OCI-LY7 (cell line): ENCODE data around the gene SLC16A3. TPM values are rescaled to one million over a fixed set of nuclear protein-coding genes. Genes with fewer than 3 reads are reported as not detected.
"Not testable (repeated sequence)": the region's sequence is repeated elsewhere in the genome, so short reads cannot be mapped to it uniquely, and the experiment has no call there.

ENCODE experiments used
- BruUV-seq: library from RNA; stranded (reverse); fragments of 400-500 nt; replicated peaks from 2 replicates; lab custom pipeline; 2021; lab: Mats Ljungman, UMichigan
- CTCF ChIA-PET: fragments of 300-600 bp; sonication (Branson Sonifier 250); formaldehyde crosslinking; loops from one replicate; lab custom pipeline; 2022; ENCODE audit warnings: antibody characterized with exemption; ENCODE audit not compliant: unreplicated experiment; lab: Charles Lee
- POLR2A ChIA-PET: fragments of 300-600 bp; sonication (Branson Sonifier 250); formaldehyde crosslinking; loops from one replicate; lab custom pipeline; 2022; ENCODE audit warnings: antibody characterized with exemption; lab: Charles Lee
- DNase-seq: peaks from one replicate; pipeline ENCODE4 v3.0.0-alpha.2; 2015; ENCODE audit warnings: low spot score
- H2AFZ ChIP-seq: fragments of 200-600 bp; sonication (generic), shearing (Covaris generic); 2 replicates; pipeline ENCODE4 v1.6.1; 2014; ENCODE audit warnings: mild to moderate bottlenecking, antibody characterized with exemption, low read length, moderate library complexity
- H3K27ac ChIP-seq: fragments of 200-600 bp; sonication (generic); 2 replicates; pipeline ENCODE4 v1.5.1; 2014; ENCODE audit warnings: mixed run types, low read depth, mild to moderate bottlenecking, moderate library complexity, low read length, inconsistent platforms; ENCODE audit not compliant: poor library complexity, severe bottlenecking
- H3K36me3 ChIP-seq: fragments of 200-600 bp; sonication (generic); 2 replicates; pipeline ENCODE4 v1.6.1; 2014; ENCODE audit warnings: mild to moderate bottlenecking, antibody characterized with exemption, low read length, moderate library complexity, mixed read lengths; ENCODE audit not compliant: insufficient read depth
- H3K4me1 ChIP-seq: fragments of 200-600 bp; sonication (generic); 2 replicates; pipeline ENCODE4 v1.5.1; 2014; ENCODE audit warnings: mild to moderate bottlenecking, low read length; ENCODE audit not compliant: insufficient read depth, poor library complexity, severe bottlenecking
- H3K4me2 ChIP-seq: fragments of 200-600 bp; sonication (generic); 2 replicates; pipeline ENCODE4 v1.6.1; 2014; ENCODE audit warnings: mild to moderate bottlenecking, low read length
- H3K4me3 ChIP-seq: fragments of 200-600 bp; sonication (generic); 2 replicates; pipeline ENCODE4 v1.5.1; 2014; ENCODE audit warnings: mild to moderate bottlenecking, low read depth, low read length; ENCODE audit not compliant: poor library complexity, severe bottlenecking
- H3K79me2 ChIP-seq: fragments of 200-600 bp; sonication (generic); 2 replicates; pipeline ENCODE4 v1.6.1; 2016; ENCODE audit warnings: low read depth, mild to moderate bottlenecking, low read length, moderate library complexity, mixed read lengths; ENCODE audit not compliant: insufficient read depth
- H3K9me2 ChIP-seq: fragments of 200-600 bp; sonication (generic); 2 replicates; pipeline ENCODE4 v1.6.1; 2016; ENCODE audit warnings: mild to moderate bottlenecking, low read length, mixed read lengths; ENCODE audit not compliant: insufficient read depth
- H3K9me3 ChIP-seq: fragments of 200-600 bp; sonication (generic); 2 replicates; pipeline ENCODE4 v1.6.1; 2014; ENCODE audit warnings: mild to moderate bottlenecking, mixed run types, low read length, mixed read lengths
- H4K20me1 ChIP-seq: fragments of 200-600 bp; sonication (generic); 2 replicates; pipeline ENCODE4 v1.6.1; 2014; ENCODE audit warnings: mild to moderate bottlenecking, antibody characterized with exemption, low read length, moderate library complexity, mixed read lengths; ENCODE audit not compliant: insufficient read depth
- CTCF ChIP-seq: fragments of 200-600 bp; sonication (generic); conservative IDR thresholded peaks from 2 replicates; pipeline ENCODE4 v1.5.1; 2014; ENCODE audit warnings: mild to moderate bottlenecking, antibody characterized with exemption, low read length, moderate library complexity, mixed read lengths
- EZH2phosphoT487 ChIP-seq: fragments of 200-600 bp; sonication (generic); IDR thresholded peaks from 2 replicates; pipeline ENCODE4 v1.6.1; 2018; ENCODE audit warnings: low read depth, borderline replicate concordance, mild to moderate bottlenecking, mixed run types, antibody characterized with exemption, low read length, moderate library complexity, mixed read lengths
- intact Hi-C: fragments of 100-400 bp; cut with micrococcal nuclease; formaldehyde crosslinking; loops from one replicate; pipeline ENCODE4 v1.10.0; 2022; ENCODE audit not compliant: unreplicated experiment
- total RNA-seq, 2 experiments: library from RNA; depleted of rRNA in 1 of 2; stranded (reverse); fragments of >200 nt in 1 of 2; shearing (Covaris generic) in 1 of 2; gene quantifications; 2 replicates each; pipeline ENCODE4 v1.2.3, GENCODE V29; 2014 to 2022

Gene SLC16A3
- total RNA-seq, 2 experiments from 2014 or later, result 21.6 to 55.0 TPM

GRCh38 chr17:82254746-82255145 is 25.9 kb downstream of the SLC16A3 start:
- peaks cover 90% of the 10 kb centered on the region for H3K36me3 ChIP-seq
- H3K79me2 ChIP-seq, H3K4me3 ChIP-seq, intact Hi-C loops, H3K9me2 ChIP-seq, BruUV-seq, H2AFZ ChIP-seq, H3K4me2 ChIP-seq, DNase-seq, POLR2A ChIA-PET, H3K9me3 ChIP-seq, H4K20me1 ChIP-seq, H3K27ac ChIP-seq, H3K4me1 ChIP-seq: not testable (repeated sequence)
- CTCF ChIA-PET, result interaction anchor here (0.6 kb wide), 1 partner anchor 433 kb away, joined by 9 read pairs; no protein-coding TSS in a partner anchor

DNA sequence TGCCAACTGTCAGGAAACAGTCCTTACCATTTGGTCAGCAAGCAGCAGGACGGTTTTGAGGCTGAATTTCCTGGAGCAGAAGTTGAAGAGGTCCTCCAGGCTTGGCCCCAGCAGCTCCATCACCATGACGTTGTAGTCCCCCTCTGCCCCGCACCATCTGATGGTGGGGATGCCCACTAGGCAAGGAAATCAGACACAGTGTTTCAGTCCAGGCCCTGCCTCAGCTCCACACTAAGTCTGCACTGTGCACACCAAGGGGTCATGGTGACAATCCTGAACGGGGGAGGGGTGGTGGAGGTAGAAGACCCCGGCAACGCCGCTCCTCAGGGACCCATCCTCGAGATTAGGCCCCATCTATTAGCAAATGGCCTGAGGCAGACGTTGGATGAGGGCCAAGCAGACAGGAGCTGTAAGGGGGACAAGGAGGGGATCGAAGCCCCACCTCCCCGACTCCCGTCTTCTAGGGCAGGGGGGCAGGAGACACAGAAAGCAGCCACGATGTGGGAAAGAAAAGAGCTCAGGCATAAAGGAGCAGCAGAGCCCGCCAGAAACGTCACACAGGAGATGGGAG is 26.6 kb downstream of the SLC16A3 start:
- Histone ChIP-seq H3K36me3 (peaks cover 90% of the 10 kb centered on the region), H3K4me1 (no peaks in the 10 kb centered on the region), H3K4me3 (no peak overlapping the region), H3K79me2 (peaks cover 10% of the 10 kb centered on the region; the same call in 1 of the 2 replicates), H3K9me3 (no peaks in the 10 kb centered on the region), H2AFZ (no peak overlapping the region), H3K27ac (no peak overlapping the region), H4K20me1 (no peaks in the 10 kb centered on the region), H3K4me2 (no peak overlapping the region), H3K9me2 (no peaks in the 10 kb centered on the region)
- no TSS peak for BruUV-seq
- POLR2A ChIA-PET, result interaction anchor here (0.7 kb wide), 2 partner anchors 30 to 550 kb away, joined by 4 to 5 read pairs; no protein-coding TSS in a partner anchor
- TF ChIP-seq EZH2phosphoT487, result no peak
- TF ChIP-seq CTCF, result no peak
- intact Hi-C loops, result no loop called here
- CTCF ChIA-PET, result no interaction called here
- DNase-seq, result no peak

DNA sequence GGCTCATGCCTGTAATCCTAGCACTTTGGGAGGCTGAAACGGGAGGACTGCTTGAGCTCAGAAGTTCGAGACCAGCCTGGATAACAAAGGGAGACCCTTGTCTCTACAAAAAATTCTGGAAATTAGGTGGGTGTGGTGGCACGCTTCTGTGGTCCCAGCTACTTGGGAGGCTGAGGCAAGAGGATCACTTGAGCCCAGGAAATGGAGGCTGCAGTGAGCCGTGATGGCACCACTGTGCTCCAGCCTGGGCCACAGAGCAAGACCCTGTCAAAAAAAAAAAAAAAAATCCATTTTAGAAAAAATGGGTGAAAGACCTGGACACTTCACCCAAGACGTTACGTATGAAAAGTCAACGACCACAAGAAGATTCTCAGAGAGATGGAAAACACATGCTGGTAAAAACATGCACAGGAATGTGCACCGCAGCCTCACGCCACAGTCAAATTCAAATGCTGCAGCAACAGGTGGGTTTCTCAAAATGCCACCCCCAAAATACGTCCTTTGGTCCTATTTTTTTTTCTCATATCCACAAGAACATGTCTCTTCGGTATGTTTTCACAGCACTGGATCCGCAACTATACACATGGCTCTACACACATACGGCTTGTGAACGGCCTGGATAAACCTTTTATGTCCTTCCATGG is 27.5 kb downstream of the SLC16A3 start:
- Histone ChIP-seq H3K36me3 (peaks cover 90% of the 10 kb centered on the region), H3K4me2 (no peak overlapping the region), H3K9me2 (no peaks in the 10 kb centered on the region), H3K79me2 (peaks cover 10% of the 10 kb centered on the region; the same call in 1 of the 2 replicates), H3K9me3 (peaks cover 7% of the 10 kb centered on the region), H3K4me1 (no peaks in the 10 kb centered on the region), H4K20me1 (no peaks in the 10 kb centered on the region), H3K4me3 (no peak overlapping the region), H2AFZ (no peak overlapping the region), H3K27ac (no peak overlapping the region)
- BruUV-seq, result no TSS peak
- intact Hi-C loops, result no loop called here
- CTCF ChIA-PET, result no interaction called here
- no peak for TF ChIP-seq CTCF
- POLR2A ChIA-PET, result interaction anchor here (0.7 kb wide), 1 partner anchor 29 kb away, joined by 5 read pairs; no protein-coding TSS in a partner anchor
- DNase-seq, result no peak
